HCT116 (cell line): Measurements from ENCODE around the gene MPC1. TPM values are rescaled to one million over a fixed set of nuclear protein-coding genes. Genes with fewer than 3 reads are reported as not detected.
A peak's percentile ranks its signal among the peaks of the same experiment; 100 is the strongest.

Experiments used
- ATAC-seq: fragments of 200-7000 bp; cut with Tn5 transposase; 2 replicates; pipeline ENCODE4 v1.9.1; 2020; ENCODE audit warnings: mild to moderate bottlenecking, moderate library complexity
- BruUV-seq: library from RNA; stranded (reverse); fragments of 400-500 nt; replicated peaks from 2 replicates; lab custom pipeline; 2021; lab: Mats Ljungman, UMichigan
- CTCF ChIA-PET: fragments of 300-600 bp; sonication (Branson Sonifier 250); formaldehyde crosslinking; loops from one replicate; lab custom pipeline; 2021; ENCODE audit warnings: antibody characterized with exemption; lab: Charles Lee
- POLR2A ChIA-PET: fragments of 300-600, 350-600 bp; sonication (Branson Sonifier 250); formaldehyde crosslinking; loops from one replicate; lab custom pipeline; 2021; ENCODE audit warnings: antibody characterized with exemption; lab: Charles Lee
- RAD21 ChIA-PET, 2 experiments: fragments of 300-600 bp; sonication (Branson Sonifier 250); formaldehyde crosslinking; loops; one replicate each; lab custom pipeline; 2023; ENCODE audit warnings: low total read pairs in 2 of 2; ENCODE audit not compliant: uncharacterized antibody in 2 of 2, unreplicated experiment in 2 of 2, low non-redundant PET in 1 of 2; lab: Charles Lee
- DNase-seq: peaks from one replicate; pipeline ENCODE4 v3.0.0-alpha.2; 2010; ENCODE audit warnings: low read depth, low spot score
- H2AFZ ChIP-seq: fragments of 200-600 bp; shearing (Covaris generic), sonication (generic); 2 replicates; pipeline ENCODE4 v1.6.1; 2017; ENCODE audit warnings: low read depth, mixed run types, mixed read lengths, antibody characterized with exemption, low read length; ENCODE audit not compliant: poor library complexity, severe bottlenecking
- H3K27ac ChIP-seq: 2 replicates; pipeline ENCODE4 v1.5.1; 2012; ENCODE audit warnings: low read depth, low read length
- H3K27me3 ChIP-seq: fragments of 200-600 bp; sonication (generic); 2 replicates; pipeline ENCODE4 v1.6.1; 2016; ENCODE audit warnings: mixed run types, low read length, mixed read lengths; ENCODE audit not compliant: insufficient read depth
- H3K36me3 ChIP-seq, 2 experiments: fragments of 200-500 bp in 1 of 2; fragments of 200-600 bp in 1 of 2; sonication (Bioruptor generic) in 1 of 2; sonication (generic) in 1 of 2; 2 replicates each; pipeline versions ENCODE4 v1.5.1 to v1.6.1; 2014 to 2016; ENCODE audit warnings: low read length in 2 of 2, inconsistent platforms in 1 of 2, mixed read lengths in 1 of 2, mixed run types in 1 of 2; ENCODE audit not compliant: insufficient read depth in 2 of 2, control insufficient read depth in 1 of 2
- H3K4me1 ChIP-seq, 2 experiments: fragments of 200-600 bp in 1 of 2; sonication (generic) in 1 of 2; 2 replicates each; pipeline versions ENCODE4 v1.5.1 to v1.6.1; 2012 to 2017; ENCODE audit warnings: low read length in 2 of 2, inconsistent platforms in 1 of 2, mild to moderate bottlenecking in 1 of 2, mixed read lengths in 1 of 2, mixed run types in 1 of 2, moderate library complexity in 1 of 2; ENCODE audit not compliant: insufficient read depth in 2 of 2, control insufficient read depth in 1 of 2
- H3K4me2 ChIP-seq: fragments of 200-600 bp; sonication (generic); 2 replicates; pipeline ENCODE4 v1.6.1; 2017; ENCODE audit warnings: mixed run types, low read length, mixed read lengths
- H3K4me3 ChIP-seq, 2 experiments: fragments of 200-600 bp in 1 of 2; sonication (generic) in 1 of 2; replicated peaks in 1 of 2; 2 replicates each; pipeline ENCODE4 v1.5.1; 2011 to 2016; ENCODE audit warnings: low read length in 2 of 2, control low read depth in 1 of 2, low read depth in 1 of 2, mild to moderate bottlenecking in 1 of 2, mixed read lengths in 1 of 2, mixed run types in 1 of 2
- H3K79me2 ChIP-seq: fragments of 200-600 bp; sonication (generic); 2 replicates; pipeline ENCODE4 v1.6.1; 2017; ENCODE audit warnings: mild to moderate bottlenecking, mixed run types, low read length, moderate library complexity, mixed read lengths; ENCODE audit not compliant: insufficient read depth
- H3K9ac ChIP-seq: fragments of 200-600 bp; sonication (generic); 2 replicates; pipeline ENCODE4 v1.6.1; 2016; ENCODE audit warnings: low read length, mixed read lengths
- H3K9me2 ChIP-seq: fragments of 200-600 bp; sonication (generic), shearing (Covaris generic); 2 replicates; pipeline ENCODE4 v1.6.1; 2017; ENCODE audit warnings: mixed run types, mild to moderate bottlenecking, moderate library complexity; ENCODE audit not compliant: insufficient read depth
- H3K9me3 ChIP-seq, 2 experiments: fragments of 200-500 bp in 1 of 2; fragments of 200-600 bp in 1 of 2; sonication (Bioruptor generic) in 1 of 2; sonication (generic) in 1 of 2; 2 replicates each; pipeline ENCODE4 v1.6.1; 2014 to 2017; ENCODE audit warnings: low read length in 2 of 2, mixed read lengths in 2 of 2, inconsistent platforms in 1 of 2, low read depth in 1 of 2, mild to moderate bottlenecking in 1 of 2, mixed run types in 1 of 2, moderate library complexity in 1 of 2; ENCODE audit not compliant: control insufficient read depth in 1 of 2, insufficient read depth in 1 of 2
- H4K20me1 ChIP-seq: fragments of 200-600 bp; sonication (generic), shearing (Covaris generic); 2 replicates; pipeline ENCODE4 v1.6.1; 2017; ENCODE audit warnings: mixed run types, mild to moderate bottlenecking, moderate library complexity; ENCODE audit not compliant: insufficient read depth
- EGR1 ChIP-seq: IDR thresholded peaks from 2 replicates; pipeline ENCODE4 v1.6.1; 2012; ENCODE audit warnings: low read depth
- ELF1 ChIP-seq: IDR thresholded peaks from 2 replicates; pipeline ENCODE4 v1.6.1; 2012; ENCODE audit warnings: low read depth, borderline replicate concordance
- FOSL1 ChIP-seq: IDR thresholded peaks from 2 replicates; pipeline ENCODE4 v1.6.1; 2012; ENCODE audit warnings: low read depth
- POLR2A ChIP-seq: IDR thresholded peaks from 2 replicates; pipeline ENCODE4 v1.7.0; 2011; ENCODE audit warnings: borderline replicate concordance; ENCODE audit not compliant: insufficient read depth, insufficient read length; ENCODE audit errors: extremely low read depth
- POLR2AphosphoS5 ChIP-seq: IDR thresholded peaks from 2 replicates; pipeline ENCODE4 v1.6.1; 2011; ENCODE audit warnings: mild to moderate bottlenecking, low read depth, low read length, moderate library complexity
- SIN3A ChIP-seq: IDR thresholded peaks from 2 replicates; pipeline ENCODE4 v1.6.1; 2012; ENCODE audit warnings: low read depth
- SP1 ChIP-seq: IDR thresholded peaks from 2 replicates; pipeline ENCODE4 v1.6.1; 2012; ENCODE audit warnings: low read depth
- ZBTB33 ChIP-seq: IDR thresholded peaks from 2 replicates; pipeline ENCODE4 v1.6.1; 2011; ENCODE audit warnings: mild to moderate bottlenecking, low read length, moderate library complexity; ENCODE audit not compliant: insufficient replicate concordance; ENCODE audit errors: extremely low read depth
- ZFX ChIP-seq: fragments of 450-650 bp; IDR thresholded peaks from 2 replicates; pipeline ENCODE4 v1.6.1; 2017
- intact Hi-C: fragments of 100-400 bp; cut with micrococcal nuclease; formaldehyde crosslinking; loops from 2 replicates; pipeline ENCODE4 v1.10.0; 2022
- total RNA-seq: library from RNA; stranded (reverse); gene quantifications from one replicate; pipeline ENCODE4 v1.2.1, GENCODE V29; 2021; ENCODE audit not compliant: unreplicated experiment
- TF ChIP-seq, protein P1 (sequence below): IDR thresholded peaks from 2 replicates; pipeline ENCODE4 v1.6.1; 2012
- TF ChIP-seq, protein P2 (sequence below): IDR thresholded peaks from 2 replicates; pipeline ENCODE4 v1.6.1; 2012; ENCODE audit warnings: low read depth

The MPC1 gene
- total RNA-seq, 1 experiment from 2014 or later: 15.9 TPM

DNA sequence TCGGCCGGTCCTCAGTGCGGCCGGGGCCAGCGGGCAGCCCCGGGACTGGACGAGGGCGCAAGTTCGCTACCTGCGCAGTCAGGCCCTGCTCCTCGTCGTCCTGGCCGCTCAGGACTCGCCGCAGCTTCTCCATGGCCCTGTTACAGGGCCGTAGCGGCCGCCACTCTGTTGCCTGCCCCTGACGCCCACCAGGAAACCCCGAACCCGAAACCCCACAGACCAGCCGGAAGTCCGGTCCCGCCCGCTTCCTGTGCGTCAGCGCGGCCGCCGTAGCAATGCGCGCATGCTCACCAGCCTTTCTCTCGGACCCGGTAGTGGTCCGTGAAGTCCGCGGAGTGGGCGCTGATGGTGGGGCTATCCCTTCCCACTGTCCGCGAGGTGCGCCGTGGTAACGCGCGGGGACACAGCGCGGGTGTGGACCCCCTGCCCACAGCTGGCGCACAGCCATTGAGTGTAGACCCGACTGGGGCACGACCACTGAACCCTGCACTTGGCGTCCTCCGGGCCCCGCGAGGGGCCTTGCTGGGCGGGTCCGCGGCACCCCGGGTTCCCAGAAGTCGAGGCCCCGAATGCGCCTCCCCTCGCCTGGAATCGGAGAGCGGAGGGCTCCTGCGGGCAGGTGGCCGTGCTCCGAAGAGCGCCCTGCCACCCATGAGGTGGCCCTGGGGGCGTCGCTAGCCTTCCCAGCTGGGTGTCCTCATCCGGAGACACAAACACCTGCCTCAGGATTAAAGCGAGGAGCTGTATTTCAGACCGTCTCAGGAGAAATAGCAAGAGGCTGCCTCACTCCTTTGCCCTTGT, 40.2 kb downstream of the MPC1 start, which contains the start of gene SFT2D1:
TSS of gene SFT2D1 (minus strand) at position 197 of the 801 bp plus-strand sequence. CDS start at position 133, 64 bp downstream.
- Histone ChIP-seq H3K4me1 (peaks cover 0 to 17% of the 10 kb centered on the region in 2 experiments; a peak in 3 of 4 replicates), H3K27me3 (no peaks in the 10 kb centered on the region), H3K4me2 (peak within 1 kb of the TSS; percentile 79), H3K79me2 (peaks cover 48% of the 10 kb centered on the region), H4K20me1 (peaks cover 3% of the 10 kb centered on the region; the same call in 1 of the 2 replicates), H3K36me3 (peaks cover 2 to 4% of the 10 kb centered on the region in 2 experiments; a peak in 2 of 4 replicates), H2AFZ (no peak within 1 kb of the TSS), H3K9me2 (no peaks in the 10 kb centered on the region), H3K4me3 (peak within 1 kb of the TSS; percentile 98 to 100), H3K9ac (peak within 1 kb of the TSS; percentile 96), H3K27ac (peak within 1 kb of the TSS; percentile 73), H3K9me3 (no peaks in the 10 kb centered on the region)
- peak; percentile 96 for ATAC-seq
- POLR2A ChIA-PET: interaction anchor here (0.7 to 0.9 kb wide), 2 partner anchors 35 to 343 kb away, joined by 3 read pairs; no protein-coding TSS in a partner anchor
- CTCF ChIA-PET: interaction anchor here (1.4 kb wide), 1 partner anchor 29 kb away, joined by 4 read pairs; no protein-coding TSS in a partner anchor
- BruUV-seq: TSS peak; percentile 87
- DNase-seq: peak; percentile 36
- RAD21 ChIA-PET: no interaction called here
- intact Hi-C loops: loop anchor here (1.0 kb wide), 1 partner anchor 41 kb away; no protein-coding TSS in a partner anchor
- TF ChIP-seq, protein P1, sequence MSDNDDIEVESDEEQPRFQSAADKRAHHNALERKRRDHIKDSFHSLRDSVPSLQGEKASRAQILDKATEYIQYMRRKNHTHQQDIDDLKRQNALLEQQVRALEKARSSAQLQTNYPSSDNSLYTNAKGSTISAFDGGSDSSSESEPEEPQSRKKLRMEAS: peak; percentile 69
- TF ChIP-seq POLR2AphosphoS5 (peak; percentile 97), FOSL1 (no peak), SIN3A (peak; percentile 84), EGR1 (peak; percentile 89), ZBTB33 (no peak), ZFX (peak; percentile 49; the same call in 1 of the 2 replicates), SP1 (no peak; the same call in 1 of the 2 replicates), ELF1 (peak; percentile 86), POLR2A (no peak)
- TF ChIP-seq, protein P2, sequence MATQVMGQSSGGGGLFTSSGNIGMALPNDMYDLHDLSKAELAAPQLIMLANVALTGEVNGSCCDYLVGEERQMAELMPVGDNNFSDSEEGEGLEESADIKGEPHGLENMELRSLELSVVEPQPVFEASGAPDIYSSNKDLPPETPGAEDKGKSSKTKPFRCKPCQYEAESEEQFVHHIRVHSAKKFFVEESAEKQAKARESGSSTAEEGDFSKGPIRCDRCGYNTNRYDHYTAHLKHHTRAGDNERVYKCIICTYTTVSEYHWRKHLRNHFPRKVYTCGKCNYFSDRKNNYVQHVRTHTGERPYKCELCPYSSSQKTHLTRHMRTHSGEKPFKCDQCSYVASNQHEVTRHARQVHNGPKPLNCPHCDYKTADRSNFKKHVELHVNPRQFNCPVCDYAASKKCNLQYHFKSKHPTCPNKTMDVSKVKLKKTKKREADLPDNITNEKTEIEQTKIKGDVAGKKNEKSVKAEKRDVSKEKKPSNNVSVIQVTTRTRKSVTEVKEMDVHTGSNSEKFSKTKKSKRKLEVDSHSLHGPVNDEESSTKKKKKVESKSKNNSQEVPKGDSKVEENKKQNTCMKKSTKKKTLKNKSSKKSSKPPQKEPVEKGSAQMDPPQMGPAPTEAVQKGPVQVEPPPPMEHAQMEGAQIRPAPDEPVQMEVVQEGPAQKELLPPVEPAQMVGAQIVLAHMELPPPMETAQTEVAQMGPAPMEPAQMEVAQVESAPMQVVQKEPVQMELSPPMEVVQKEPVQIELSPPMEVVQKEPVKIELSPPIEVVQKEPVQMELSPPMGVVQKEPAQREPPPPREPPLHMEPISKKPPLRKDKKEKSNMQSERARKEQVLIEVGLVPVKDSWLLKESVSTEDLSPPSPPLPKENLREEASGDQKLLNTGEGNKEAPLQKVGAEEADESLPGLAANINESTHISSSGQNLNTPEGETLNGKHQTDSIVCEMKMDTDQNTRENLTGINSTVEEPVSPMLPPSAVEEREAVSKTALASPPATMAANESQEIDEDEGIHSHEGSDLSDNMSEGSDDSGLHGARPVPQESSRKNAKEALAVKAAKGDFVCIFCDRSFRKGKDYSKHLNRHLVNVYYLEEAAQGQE: no peak
